Heart left ventricle (tissue), 16 donors: ENCODE measurements around the gene CLDN6. TPM values are rescaled to one million over a fixed set of nuclear protein-coding genes. Genes with fewer than 3 reads are reported as not detected.

Experiments
- ATAC-seq, 4 donors: fragments of 200-7000 bp; cut with Tn5 transposase; one replicate each; pipeline ENCODE4 v1.9.1; 2020 to 2022; ENCODE audit warnings: moderate library complexity in 4 of 4, mild to moderate bottlenecking in 3 of 4, moderate number of reproducible peaks in 1 of 4
- DNase-seq, 5 donors: peaks; one replicate each; pipeline ENCODE4 v3.0.0-alpha.2; 2020
- H3K27ac ChIP-seq, 12 donors: fragments of 200-600 bp; sonication (generic) in 4 of 12; one replicate each; pipeline versions ENCODE4 v1.5.0 to v1.8.0; 2016 to 2022; ENCODE audit warnings: mild to moderate bottlenecking in 2 of 12
- H3K27me3 ChIP-seq, 9 donors: fragments of 200-600 bp; sonication (generic) in 2 of 9; one replicate each; pipeline versions ENCODE4 v1.5.1 to v1.8.0; 2016 to 2022; ENCODE audit warnings: mild to moderate bottlenecking in 3 of 9
- H3K36me3 ChIP-seq, 9 donors: fragments of 200-600 bp; sonication (generic) in 2 of 9; one replicate each; pipeline versions ENCODE4 v1.5.0 to v1.8.0; 2018 to 2022; ENCODE audit warnings: mild to moderate bottlenecking in 2 of 9
- H3K4me1 ChIP-seq, 12 donors: fragments of 200-600 bp; sonication (generic) in 4 of 12; one replicate each; pipeline versions ENCODE4 v1.5.0 to v1.8.0; 2016 to 2022; ENCODE audit warnings: mild to moderate bottlenecking in 3 of 12
- H3K4me3 ChIP-seq, 12 donors: fragments of 200-600 bp; sonication (generic) in 4 of 12; one replicate each; pipeline versions ENCODE4 v1.5.0 to v1.8.0; 2017 to 2022; ENCODE audit warnings: mild to moderate bottlenecking in 9 of 12, moderate library complexity in 4 of 12
- H3K9me3 ChIP-seq, 12 donors: fragments of 200-600 bp; sonication (generic) in 4 of 12; one replicate each; pipeline versions ENCODE4 v1.5.0 to v1.8.0; 2016 to 2022; ENCODE audit warnings: mild to moderate bottlenecking in 1 of 12
- POLR2A ChIP-seq, 2 donors: fragments of 450-650 bp; IDR thresholded peaks; one replicate each; pipeline ENCODE4 v1.6.1; 2017; ENCODE audit warnings: antibody characterized with exemption in 2 of 2, mild to moderate bottlenecking in 2 of 2, moderate library complexity in 2 of 2
- WGBS, 4 donors: extraction: QIAGEN DNeasy Blood & Tissue Kit in 2 of 4; methylation state at CpG; one replicate each; pipeline versions ENCODE4 v1.1.5 to v1.1.7; 2013 to 2018; 5-methylcytosine and 5-hydroxymethylcytosine counted together
- intact Hi-C, 10 donors: fragments of 100-400 bp; cut with DNase I; formaldehyde crosslinking; loops; one replicate each; pipeline versions ENCODE4 v1.11.1 to v1.14.2; 2022
- polyA plus RNA-seq, 2 donors: library from polyadenylated mRNA; stranded (reverse); fragments of 200-250 nt; gene quantifications; one replicate each; pipeline ENCODE4 v1.2.3, GENCODE V29; 2013
- total RNA-seq, 9 donors: library from RNA; depleted of rRNA in 2 of 9; stranded (reverse); fragments of >200 nt in 2 of 9; fragmentation: NEBNext Ultra II Directional in 3 of 9; extraction: Animal tissue kit (Norgen Biotek cat#: 25700) in 3 of 9; gene quantifications; one replicate each; pipeline versions ENCODE4 v1.1.0 to v1.2.4, GENCODE V29; 2016 to 2023
- TF ChIP-seq, protein P1 (sequence below), 12 donors: fragments of 200-600 bp; sonication (generic) in 4 of 12; IDR thresholded peaks; one replicate each; pipeline versions ENCODE4 v1.5.0 to v1.8.0; 2018 to 2022; ENCODE audit warnings: antibody characterized with exemption in 12 of 12, mild to moderate bottlenecking in 5 of 12
- donor health status: ischemic (EF 13 %, LVEDD 7.1; RV severe dilation, severe dysfunction).
- donor health status: healthy with polysubstance abuse.
- donor health status: DM: no; HTN: yes; CAD: no.
- donor health status: DM: no; HTN: no; CAD: no.
- donor health status: ischemic (EF 25% LVEDD 6.9; RV normal size, moderate dysfunction).
- donor health status: ischemic (EF 25% LVEDD 5.7; RV mildly dilated, moderate dysfunction).
- donor health status: healthy.
- donor health status: DM: yes; HTN: yes; CAD: no.
- donor health status: ischemic (EF 35%, LVEDD 5.7; RV mildly dilated, moderate dysfunction).
- donor health status: nonischemic (EF 11% LVEDD 7.7; RV severe dilation, severe dysfunction).
- donor health status: DM: yes; HTN: yes; CAD: no.
- donor health status: PGD.
- donor health status: ischemic (EF 29% LVEDD 5.4; RV normal size, mild dysfunction).
- donor health status: nonischemic (EF 23%, LVEDD 6.1; RV moderate dilation, normal function).

CLDN6 gene
- total and polyA plus RNA-seq, 11 donors = 0.04 TPM; not detected in 10

DNA sequence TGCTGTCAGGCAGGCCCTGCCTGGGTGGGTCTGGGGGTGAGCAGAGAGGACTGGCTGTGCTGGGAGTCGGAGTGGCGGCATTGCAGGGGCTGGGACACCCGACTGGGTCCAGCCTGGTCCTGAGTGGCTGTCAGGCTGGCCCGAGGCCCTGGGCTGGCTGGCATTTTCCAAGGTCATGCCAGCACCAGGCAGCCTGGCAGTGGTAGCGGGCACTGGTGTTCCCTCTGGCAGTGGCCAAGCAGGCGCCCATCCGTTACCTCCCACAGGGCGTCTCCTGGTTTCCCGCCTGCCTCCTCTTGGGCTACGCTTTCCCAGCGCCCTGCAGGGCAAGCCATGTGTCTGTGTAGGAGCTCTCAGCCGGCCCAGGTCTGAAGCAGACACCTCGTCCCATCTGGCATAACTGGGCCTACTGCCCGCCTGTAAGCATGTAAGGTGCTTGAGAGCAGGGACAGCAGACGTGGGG is 32.1 kb downstream of the CLDN6 start:
- TF ChIP-seq POLR2A (IDR thresholded peaks at IDR 0.05) = no peak
- TF ChIP-seq, protein P1, sequence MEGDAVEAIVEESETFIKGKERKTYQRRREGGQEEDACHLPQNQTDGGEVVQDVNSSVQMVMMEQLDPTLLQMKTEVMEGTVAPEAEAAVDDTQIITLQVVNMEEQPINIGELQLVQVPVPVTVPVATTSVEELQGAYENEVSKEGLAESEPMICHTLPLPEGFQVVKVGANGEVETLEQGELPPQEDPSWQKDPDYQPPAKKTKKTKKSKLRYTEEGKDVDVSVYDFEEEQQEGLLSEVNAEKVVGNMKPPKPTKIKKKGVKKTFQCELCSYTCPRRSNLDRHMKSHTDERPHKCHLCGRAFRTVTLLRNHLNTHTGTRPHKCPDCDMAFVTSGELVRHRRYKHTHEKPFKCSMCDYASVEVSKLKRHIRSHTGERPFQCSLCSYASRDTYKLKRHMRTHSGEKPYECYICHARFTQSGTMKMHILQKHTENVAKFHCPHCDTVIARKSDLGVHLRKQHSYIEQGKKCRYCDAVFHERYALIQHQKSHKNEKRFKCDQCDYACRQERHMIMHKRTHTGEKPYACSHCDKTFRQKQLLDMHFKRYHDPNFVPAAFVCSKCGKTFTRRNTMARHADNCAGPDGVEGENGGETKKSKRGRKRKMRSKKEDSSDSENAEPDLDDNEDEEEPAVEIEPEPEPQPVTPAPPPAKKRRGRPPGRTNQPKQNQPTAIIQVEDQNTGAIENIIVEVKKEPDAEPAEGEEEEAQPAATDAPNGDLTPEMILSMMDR (IDR thresholded peaks at IDR 0.05) = no peak
- no peak overlapping the region for H3K4me3 ChIP-seq
- H3K4me1 ChIP-seq = peaks cover 0 to 38% (median 21%) of the 10 kb centered on the region in 12 donors
- intact Hi-C loops = no loop called here
- peak overlapping the region; percentile 53 to 97 (median 86) for H3K27ac ChIP-seq
- WGBS, 4 donors = 49 to 64% (median 56%) methylated on average over 9 to 15 of the region's 15 CpGs
- H3K27me3 ChIP-seq = peaks cover 0 to 17% (median 3%) of the 10 kb centered on the region in 9 donors
- peak in 4 of 5 donors; percentile 68 to 89 (median 75) for DNase-seq
- no peaks in the 10 kb centered on the region for H3K9me3 ChIP-seq
- no peaks in the 10 kb centered on the region for H3K36me3 ChIP-seq
- peak; percentile 77 to 85 (median 78) for ATAC-seq

DNA sequence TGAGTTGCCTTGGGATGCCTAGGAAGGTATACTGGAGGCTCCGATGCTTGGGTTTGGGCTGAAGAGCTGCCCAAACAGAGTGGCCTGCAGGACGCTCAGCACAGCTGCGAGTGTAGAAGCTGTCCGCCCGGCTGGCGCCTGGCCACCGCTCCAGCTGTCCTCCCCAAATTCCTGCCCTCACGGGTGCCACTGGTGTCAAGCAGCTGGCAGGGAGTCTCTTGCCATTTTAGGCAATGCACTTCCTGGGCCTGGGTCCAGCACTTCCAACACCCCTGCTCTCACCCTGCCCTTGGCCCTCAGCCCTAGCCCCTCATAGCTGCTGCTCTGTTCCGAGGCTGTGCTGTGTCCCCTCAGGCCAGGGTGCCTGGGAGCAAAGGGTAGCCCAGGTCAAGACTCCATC is 32.5 kb downstream of the CLDN6 start:
- Histone ChIP-seq H3K27me3 (peaks cover 0 to 17% (median 3%) of the 10 kb centered on the region in 9 donors), H3K4me3 (no peak overlapping the region), H3K4me1 (peaks cover 0 to 41% (median 23%) of the 10 kb centered on the region in 12 donors), H3K36me3 (no peaks in the 10 kb centered on the region), H3K9me3 (no peaks in the 10 kb centered on the region), H3K27ac (peak overlapping the region; percentile 53 to 97 (median 86))
- DNase-seq = peak in 4 of 5 donors; percentile 57 to 72 (median 66)
- WGBS, 4 donors = 34 to 60% (median 41%) methylated on average over 1 to 9 of the region's 9 CpGs
- intact Hi-C loops = no loop called here
- ATAC-seq = peak; percentile 3 to 57 (median 17)
- TF ChIP-seq POLR2A (IDR thresholded peaks at IDR 0.05) = no peak
- TF ChIP-seq, protein P1 (IDR thresholded peaks at IDR 0.05) = no peak

DNA sequence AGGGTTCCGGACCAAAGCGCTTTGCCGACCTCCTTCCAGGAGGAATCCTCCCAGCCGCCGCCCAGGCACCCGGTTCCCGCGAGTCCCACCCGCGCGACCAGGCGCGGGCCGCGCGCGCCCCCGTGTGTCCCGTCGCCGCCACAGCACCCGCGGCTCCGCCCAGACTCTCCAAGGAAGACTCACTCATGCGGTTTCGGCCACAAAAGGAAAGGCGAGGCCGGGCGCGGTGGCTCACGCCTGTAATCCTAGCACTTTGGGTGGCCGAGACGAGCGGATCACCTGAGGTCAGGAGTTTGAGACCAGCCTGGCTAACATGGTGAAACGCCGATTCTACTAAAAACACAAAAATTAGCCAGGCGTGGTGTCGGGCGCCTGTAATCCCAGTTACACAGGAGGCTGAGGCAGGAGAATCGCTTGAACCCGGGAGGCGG is 34.3 kb downstream of the CLDN6 start:
- H3K9me3 ChIP-seq = no peaks in the 10 kb centered on the region
- H3K27ac ChIP-seq = peak overlapping the region in 1 of 12 donors; percentile 31
- 10 to 19% (median 12%) methylated on average over 22 to 42 of the region's 42 CpGs for WGBS, 4 donors
- no peaks in the 10 kb centered on the region for H3K36me3 ChIP-seq
- DNase-seq = peak; percentile 72 to 89 (median 82)
- TF ChIP-seq, protein P1 (IDR thresholded peaks at IDR 0.05) = peak; percentile 87 to 98 (median 97)
- TF ChIP-seq POLR2A (IDR thresholded peaks at IDR 0.05) = no peak
- H3K4me1 ChIP-seq = peaks cover 0 to 47% (median 31%) of the 10 kb centered on the region in 12 donors
- intact Hi-C loops = loop anchor here in 1 of 10 donors (5.0 kb wide), 1 partner anchor 71 kb away; the partner anchor contains the start of gene FLYWCH1
- H3K4me3 ChIP-seq = peak overlapping the region in 7 of 12 donors; percentile 21 to 49 (median 39)
- H3K27me3 ChIP-seq = peaks cover 0 to 19% (median 7%) of the 10 kb centered on the region in 9 donors
- ATAC-seq = peak in 3 of 4 donors; percentile 30 to 56 (median 50)

DNA sequence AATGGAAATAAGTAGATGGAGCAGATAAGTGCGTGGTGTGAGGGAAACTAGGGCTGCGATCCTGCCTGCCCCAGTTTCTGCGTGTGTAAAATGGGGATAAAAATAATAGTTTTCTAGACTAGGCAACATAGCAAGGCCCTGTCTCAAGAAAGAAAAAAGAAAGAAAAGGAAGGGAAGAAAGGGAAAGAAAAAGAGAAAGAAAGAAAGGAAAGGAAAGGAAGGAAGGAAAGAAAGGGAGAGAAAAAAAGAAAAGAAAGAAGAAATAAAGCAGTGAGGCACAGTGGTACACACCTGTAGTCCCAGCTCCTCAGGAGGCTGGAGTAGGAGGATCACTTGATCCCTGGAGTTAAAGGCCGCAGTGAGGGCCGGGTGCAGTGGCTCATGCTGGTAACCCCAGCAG is 35.6 kb downstream of the CLDN6 start:
- 85 to 90% (median 88%) methylated on average over 5 of the region's 5 CpGs for WGBS, 4 donors
- no peaks in the 10 kb centered on the region for H3K36me3 ChIP-seq
- TF ChIP-seq POLR2A (IDR thresholded peaks at IDR 0.05) = no peak
- TF ChIP-seq, protein P1 (IDR thresholded peaks at IDR 0.05) = no peak
- no peak for DNase-seq
- no peaks in the 10 kb centered on the region for H3K9me3 ChIP-seq
- H3K27me3 ChIP-seq = peaks cover 0 to 12% (median 4%) of the 10 kb centered on the region in 9 donors
- peaks cover 0 to 47% (median 31%) of the 10 kb centered on the region in 12 donors for H3K4me1 ChIP-seq
- no peak overlapping the region for H3K27ac ChIP-seq
- ATAC-seq = no peak
- intact Hi-C loops = loop anchor here in 1 of 10 donors (5.0 kb wide), 1 partner anchor 70 kb away; the partner anchor contains the start of gene FLYWCH1
- no peak overlapping the region for H3K4me3 ChIP-seq
